ENCODE measurements around the gene GLCE. TPM values are rescaled to one million over a fixed set of nuclear protein-coding genes. Genes with fewer than 3 reads are reported as not detected.

The GLCE gene
- total RNA-seq, 1 donor from 2014 or later = 7.8 TPM

DNA sequence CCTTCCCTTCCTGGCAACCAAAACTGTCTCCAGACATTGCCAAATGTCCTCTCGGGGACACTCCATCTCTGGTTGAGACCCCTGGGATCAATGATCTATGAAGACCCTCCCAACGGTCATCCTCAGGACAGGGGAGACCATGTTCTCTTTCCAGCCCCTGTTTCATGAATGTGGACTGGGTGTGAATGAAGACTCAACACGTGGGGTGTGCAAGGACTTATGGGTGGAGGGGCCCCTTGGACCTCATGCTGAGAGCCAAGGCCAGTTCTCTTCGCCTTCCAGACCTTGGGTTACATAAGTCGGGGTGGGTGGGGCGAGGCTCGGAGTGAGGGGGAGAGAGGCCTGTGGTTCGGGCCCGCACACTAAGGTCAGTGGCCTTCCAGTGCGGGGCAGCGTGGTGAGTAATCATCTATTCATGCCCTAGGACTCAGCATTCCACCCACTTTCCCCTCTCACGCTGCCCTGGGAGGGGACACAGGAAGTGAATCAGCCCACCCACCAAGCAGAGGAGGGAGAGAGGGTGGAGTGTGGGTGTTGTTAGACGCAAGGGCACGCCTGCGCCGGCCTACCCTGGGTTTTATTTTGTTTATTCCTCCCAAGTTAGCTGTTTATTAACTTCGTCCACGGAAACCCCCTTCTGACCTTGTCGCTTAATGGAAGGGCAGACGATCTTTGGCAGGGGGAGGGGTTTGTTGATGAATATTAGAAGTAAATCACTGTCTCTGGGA lies 144.9 kb downstream of the GLCE start:
- intact Hi-C loops (cut with micrococcal nuclease) = no loop called here
- TF ChIP-seq, protein P1, sequence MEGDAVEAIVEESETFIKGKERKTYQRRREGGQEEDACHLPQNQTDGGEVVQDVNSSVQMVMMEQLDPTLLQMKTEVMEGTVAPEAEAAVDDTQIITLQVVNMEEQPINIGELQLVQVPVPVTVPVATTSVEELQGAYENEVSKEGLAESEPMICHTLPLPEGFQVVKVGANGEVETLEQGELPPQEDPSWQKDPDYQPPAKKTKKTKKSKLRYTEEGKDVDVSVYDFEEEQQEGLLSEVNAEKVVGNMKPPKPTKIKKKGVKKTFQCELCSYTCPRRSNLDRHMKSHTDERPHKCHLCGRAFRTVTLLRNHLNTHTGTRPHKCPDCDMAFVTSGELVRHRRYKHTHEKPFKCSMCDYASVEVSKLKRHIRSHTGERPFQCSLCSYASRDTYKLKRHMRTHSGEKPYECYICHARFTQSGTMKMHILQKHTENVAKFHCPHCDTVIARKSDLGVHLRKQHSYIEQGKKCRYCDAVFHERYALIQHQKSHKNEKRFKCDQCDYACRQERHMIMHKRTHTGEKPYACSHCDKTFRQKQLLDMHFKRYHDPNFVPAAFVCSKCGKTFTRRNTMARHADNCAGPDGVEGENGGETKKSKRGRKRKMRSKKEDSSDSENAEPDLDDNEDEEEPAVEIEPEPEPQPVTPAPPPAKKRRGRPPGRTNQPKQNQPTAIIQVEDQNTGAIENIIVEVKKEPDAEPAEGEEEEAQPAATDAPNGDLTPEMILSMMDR (IDR thresholded peaks at IDR 0.05; ENCODE audit: borderline replicate concordance) = no peak
- H3K4me3 ChIP-seq = no peak overlapping the region
- no peaks in the 10 kb centered on the region for H3K36me3 ChIP-seq
- H3K9me3 ChIP-seq (replicated peaks) = no peaks in the 10 kb centered on the region
- peaks cover 7% of the 10 kb centered on the region for H3K4me1 ChIP-seq
- H3K27me3 ChIP-seq (ENCODE audit: low read depth) = peaks cover under 1% of the 10 kb centered on the region
- no peak overlapping the region for H3K27ac ChIP-seq (replicated peaks)
- DNase-seq = no peak

DNA sequence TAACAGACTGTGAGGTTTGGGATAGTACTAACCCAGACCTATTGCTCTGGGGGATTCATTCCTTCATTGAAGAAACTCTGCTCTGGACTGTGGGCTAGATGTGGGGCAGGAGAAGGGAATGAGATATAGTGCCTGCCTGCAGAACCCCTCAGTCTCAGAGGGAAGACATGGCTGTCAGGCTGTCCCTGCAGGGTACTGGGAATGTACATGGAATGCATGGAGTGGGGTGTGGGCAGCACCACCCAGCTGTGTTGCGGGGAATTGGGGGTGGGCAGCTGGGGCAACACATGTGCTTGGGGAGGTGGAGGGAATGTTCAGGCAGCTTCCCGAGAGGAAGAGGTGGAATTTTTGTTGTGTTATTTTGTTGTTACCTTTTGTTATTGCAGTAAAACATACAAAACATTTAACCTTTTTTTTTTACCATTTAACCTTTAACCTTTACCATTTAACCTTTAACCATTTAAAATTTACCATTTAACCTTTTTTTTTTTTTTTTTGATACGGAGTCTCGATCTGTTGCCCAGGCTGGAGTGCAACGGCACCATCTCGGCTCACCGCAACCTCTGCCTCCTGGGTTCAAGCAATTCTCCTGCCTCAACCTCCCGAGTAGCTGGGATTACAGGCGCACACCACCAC lies 145.6 kb downstream of the GLCE start:
- intact Hi-C loops (cut with micrococcal nuclease) = no loop called here
- H3K4me3 ChIP-seq = no peak overlapping the region
- H3K9me3 ChIP-seq (replicated peaks) = no peaks in the 10 kb centered on the region
- H3K36me3 ChIP-seq = no peaks in the 10 kb centered on the region
- TF ChIP-seq, protein P1 (IDR thresholded peaks at IDR 0.05; ENCODE audit: borderline replicate concordance) = no peak
- no peak for DNase-seq
- peaks cover 7% of the 10 kb centered on the region for H3K4me1 ChIP-seq
- no peaks in the 10 kb centered on the region for H3K27me3 ChIP-seq (ENCODE audit: low read depth)
- no peak overlapping the region for H3K27ac ChIP-seq (replicated peaks)

DNA sequence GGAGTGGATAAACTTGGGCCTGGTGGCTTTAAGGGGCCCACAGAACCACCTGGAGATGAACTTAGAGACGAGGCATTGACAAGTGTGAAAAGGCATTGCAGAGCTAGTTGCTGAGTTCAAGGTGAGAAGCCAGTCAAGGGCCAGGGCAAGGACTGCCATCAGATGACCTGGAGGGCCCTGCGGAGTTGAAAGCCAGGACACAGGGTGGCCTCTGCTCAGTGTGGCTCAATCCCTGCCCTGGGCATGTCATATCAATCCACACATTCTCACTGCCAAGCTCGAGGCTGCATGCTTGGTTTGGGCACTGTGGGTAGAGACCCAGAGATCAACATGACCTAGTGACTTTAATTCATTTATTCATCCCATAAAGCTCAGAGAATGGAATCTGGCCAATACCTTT lies 147.5 kb downstream of the GLCE start:
- no peaks in the 10 kb centered on the region for H3K27me3 ChIP-seq (ENCODE audit: low read depth)
- H3K36me3 ChIP-seq = no peaks in the 10 kb centered on the region
- H3K9me3 ChIP-seq (replicated peaks) = no peaks in the 10 kb centered on the region
- no peak overlapping the region for H3K27ac ChIP-seq (replicated peaks)
- TF ChIP-seq, protein P1 (IDR thresholded peaks at IDR 0.05; ENCODE audit: borderline replicate concordance) = no peak
- intact Hi-C loops (cut with micrococcal nuclease) = no loop called here
- H3K4me1 ChIP-seq = peaks cover 7% of the 10 kb centered on the region
- no peak overlapping the region for H3K4me3 ChIP-seq
- DNase-seq = no peak

DNA sequence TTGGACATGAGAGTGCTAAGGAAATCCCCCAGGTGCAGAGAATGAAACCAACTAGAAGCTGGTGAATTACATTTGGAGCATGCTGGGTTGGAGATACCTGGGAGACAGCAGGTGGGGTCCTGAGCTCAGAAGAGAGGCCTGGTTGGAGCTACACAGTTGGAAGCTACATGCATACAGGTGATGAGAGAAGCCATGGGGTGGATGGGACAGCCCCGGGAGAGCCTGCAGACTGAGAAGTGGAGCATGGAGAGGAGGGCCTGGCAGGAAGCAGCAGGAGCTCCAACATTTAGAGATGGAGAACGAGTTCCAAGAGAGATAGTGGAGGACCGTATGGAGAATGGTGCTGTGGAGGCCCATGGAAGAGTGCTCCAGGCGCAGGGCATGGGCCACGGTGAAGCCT lies 148.5 kb downstream of the GLCE start:
- Histone ChIP-seq H3K27ac (replicated peaks) (no peak overlapping the region), H3K36me3 (no peaks in the 10 kb centered on the region), H3K27me3 (ENCODE audit: low read depth) (no peaks in the 10 kb centered on the region), H3K9me3 (replicated peaks) (no peaks in the 10 kb centered on the region), H3K4me1 (peaks cover 7% of the 10 kb centered on the region), H3K4me3 (no peak overlapping the region)
- no peak for DNase-seq
- TF ChIP-seq, protein P1 (IDR thresholded peaks at IDR 0.05; ENCODE audit: borderline replicate concordance) = no peak
- intact Hi-C loops (cut with micrococcal nuclease) = no loop called here

DNA sequence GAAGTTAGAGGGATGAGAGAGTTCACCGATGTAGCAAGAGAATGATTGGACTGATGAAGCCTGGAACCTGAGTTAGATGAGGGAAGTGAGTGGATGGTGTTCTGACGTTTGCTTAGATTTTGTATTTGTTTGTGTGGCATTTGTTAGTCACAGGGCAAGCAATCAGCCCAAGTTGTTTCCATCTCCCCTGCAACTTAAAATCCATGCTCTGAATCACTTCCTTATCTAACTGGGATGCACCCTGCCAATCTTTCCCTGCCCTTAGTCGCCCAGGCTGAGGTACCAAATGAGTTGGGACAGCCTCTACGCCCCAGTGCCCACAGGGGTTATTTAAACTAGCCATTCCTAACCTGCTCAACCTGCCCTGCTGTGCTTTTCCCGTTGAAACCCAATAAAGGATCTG lies 150.9 kb downstream of the GLCE start:
- Histone ChIP-seq H3K27me3 (ENCODE audit: low read depth) (no peaks in the 10 kb centered on the region), H3K27ac (replicated peaks) (no peak overlapping the region), H3K4me3 (no peak overlapping the region), H3K9me3 (replicated peaks) (no peaks in the 10 kb centered on the region), H3K4me1 (peaks cover 7% of the 10 kb centered on the region), H3K36me3 (no peaks in the 10 kb centered on the region)
- TF ChIP-seq, protein P1 (IDR thresholded peaks at IDR 0.05; ENCODE audit: borderline replicate concordance) = no peak
- intact Hi-C loops (cut with micrococcal nuclease) = no loop called here
- no peak for DNase-seq
